ENCODE data around the gene ZBTB45.

Gene ZBTB45

GRCh38 chr19:58519355-58520256, at the start of gene ZBTB45:
TSS of gene ZBTB45 (minus strand) at chr19:58519810. CDS start at chr19:58517673, 2,137 bp downstream.
- peak; percentile 84 to 87 for DNase-seq (ENCODE audit: low read depth in 2 of 2)

- no peak for DNase-seq (ENCODE audit: low read depth in 2 of 2)
Measured at GRCh38 chr19:58568453-58569130, 49.0 kb upstream of the ZBTB45 start.

GRCh38 chr19:58566989-58567388, 47.4 kb upstream of the ZBTB45 start:
- no peak for DNase-seq (ENCODE audit: low read depth in 2 of 2)

- DNase-seq (ENCODE audit: low read depth in 2 of 2) = no peak
Measured at GRCh38 chr19:58563823-58564222, 44.2 kb upstream of the ZBTB45 start.

- DNase-seq (ENCODE audit: low read depth in 2 of 2) = no peak
Measured at GRCh38 chr19:58563034-58563573, 43.5 kb upstream of the ZBTB45 start.

- DNase-seq (ENCODE audit: low read depth in 2 of 2) = no peak
Measured at GRCh38 chr19:58562122-58563033, 42.8 kb upstream of the ZBTB45 start.

- DNase-seq (ENCODE audit: low read depth in 2 of 2) = no peak
Measured at GRCh38 chr19:58561373-58562121, 41.9 kb upstream of the ZBTB45 start.

GRCh38 chr19:58560921-58561320, 41.3 kb upstream of the ZBTB45 start:
- no peak for DNase-seq (ENCODE audit: low read depth in 2 of 2)

GRCh38 chr19:58560007-58560887, 40.6 kb upstream of the ZBTB45 start:
- no peak for DNase-seq (ENCODE audit: low read depth in 2 of 2)

GRCh38 chr19:58559275-58560006, 39.8 kb upstream of the ZBTB45 start:
- DNase-seq (ENCODE audit: low read depth in 2 of 2) = peak; percentile 63 to 82

GRCh38 chr19:58558623-58559274, 39.1 kb upstream of the ZBTB45 start:
- peak; percentile 99 for DNase-seq (ENCODE audit: low read depth in 2 of 2)

- DNase-seq (ENCODE audit: low read depth in 2 of 2) = no peak
Measured at GRCh38 chr19:58558066-58558622, 38.5 kb upstream of the ZBTB45 start, which contains the start of gene UBE2M. TSS of gene UBE2M (minus strand) at chr19:58558611. CDS start at chr19:58558381, 230 bp downstream.

- DNase-seq (ENCODE audit: low read depth in 2 of 2) = no peak
Measured at GRCh38 chr19:58557221-58558065, 37.8 kb upstream of the ZBTB45 start.

- DNase-seq (ENCODE audit: low read depth in 2 of 2) = no peak
Measured at GRCh38 chr19:58556622-58557220, 37.1 kb upstream of the ZBTB45 start.

- no peak for DNase-seq (ENCODE audit: low read depth in 2 of 2)
Measured at GRCh38 chr19:58555920-58556621, 36.5 kb upstream of the ZBTB45 start.

GRCh38 chr19:58555369-58555885, 35.8 kb upstream of the ZBTB45 start:
- no peak for DNase-seq (ENCODE audit: low read depth in 2 of 2)
